GM10248 (cell line): ENCODE measurements around the gene INSR.

Experiments
- CTCF ChIA-PET: fragments of 300-600 bp; sonication (Branson Sonifier 250); formaldehyde crosslinking; extraction: SDS; loops from one replicate; lab custom pipeline; 2021; ENCODE audit warnings: antibody characterized with exemption; lab: Yijun Ruan, JAX
- POLR2A ChIA-PET: fragments of 350-650 bp; sonication (Branson Sonifier 250); formaldehyde crosslinking; extraction: SDS; loops from one replicate; lab custom pipeline; 2020; ENCODE audit warnings: antibody characterized with exemption; lab: Yijun Ruan, JAX
- DNase-seq: peaks from one replicate; pipeline ENCODE4 v3.0.0; 2012; ENCODE audit errors: extremely low spot score
- CTCF ChIP-seq: IDR thresholded peaks from 2 replicates; pipeline ENCODE4 v1.5.1; 2012; ENCODE audit warnings: mild to moderate bottlenecking, low read depth; ENCODE audit errors: extremely low read depth, missing control alignments, control extremely low read depth

INSR gene

GRCh38 chr19:7202888-7203287, 91.3 kb downstream of the INSR start:
- POLR2A ChIA-PET: no interaction called here
- CTCF ChIA-PET: interaction anchor here (1.5 to 2.7 kb wide), 2 partner anchors 20 to 666 kb away, joined by 3 to 8 read pairs; no protein-coding TSS in a partner anchor
- no peak for DNase-seq
- TF ChIP-seq CTCF: no peak

GRCh38 chr19:7200736-7201135, 93.5 kb downstream of the INSR start:
- ChIA-PET POLR2A (no interaction called here), CTCF (interaction anchor here (0.8 to 2.7 kb wide), 6 partner anchors 8 to 88 kb away, joined by 3 to 8 read pairs (median 4); no protein-coding TSS in a partner anchor)
- no peak for DNase-seq
- TF ChIP-seq CTCF: no peak

- ChIA-PET POLR2A (no interaction called here), CTCF (interaction anchor here (0.8 to 2.7 kb wide), 3 partner anchors 10 to 89 kb away, joined by 3 to 8 read pairs (median 5); no protein-coding TSS in a partner anchor)
- no peak for TF ChIP-seq CTCF
- no peak for DNase-seq
Measured at GRCh38 chr19:7199613-7200533, 94.3 kb downstream of the INSR start.

GRCh38 chr19:7197760-7198696, 96.2 kb downstream of the INSR start:
- TF ChIP-seq CTCF: no peak
- CTCF ChIA-PET: no interaction called here
- DNase-seq: peak; percentile 96
- POLR2A ChIA-PET: no interaction called here

- no peak for TF ChIP-seq CTCF
- POLR2A ChIA-PET: interaction anchor here (0.6 kb wide), 1 partner anchor 128 kb away, joined by 6 read pairs; the partner anchor contains the start of gene ZNF557
- DNase-seq: peak; percentile 87
- CTCF ChIA-PET: interaction anchor here (0.8 kb wide), 1 partner anchor 71 kb away, joined by 3 read pairs; no protein-coding TSS in a partner anchor
Measured at GRCh38 chr19:7197119-7197759, 97.0 kb downstream of the INSR start.

- ChIA-PET CTCF (interaction anchor here (0.8 to 1.0 kb wide), 3 partner anchors 47 to 128 kb away, joined by 3 read pairs; no protein-coding TSS in a partner anchor), POLR2A (interaction anchor here (0.6 to 0.7 kb wide), 2 partner anchors 17 to 127 kb away, joined by 3 to 6 read pairs; partner anchors contain the start of gene ZNF557)
- no peak for TF ChIP-seq CTCF
Measured at GRCh38 chr19:7196763-7197118, 97.5 kb downstream of the INSR start.

More at GRCh38 chr19:7196763-7197118, 97.5 kb downstream of the INSR start:
- no peak for DNase-seq
